ENCODE data around the gene ABCD3.

DNA sequence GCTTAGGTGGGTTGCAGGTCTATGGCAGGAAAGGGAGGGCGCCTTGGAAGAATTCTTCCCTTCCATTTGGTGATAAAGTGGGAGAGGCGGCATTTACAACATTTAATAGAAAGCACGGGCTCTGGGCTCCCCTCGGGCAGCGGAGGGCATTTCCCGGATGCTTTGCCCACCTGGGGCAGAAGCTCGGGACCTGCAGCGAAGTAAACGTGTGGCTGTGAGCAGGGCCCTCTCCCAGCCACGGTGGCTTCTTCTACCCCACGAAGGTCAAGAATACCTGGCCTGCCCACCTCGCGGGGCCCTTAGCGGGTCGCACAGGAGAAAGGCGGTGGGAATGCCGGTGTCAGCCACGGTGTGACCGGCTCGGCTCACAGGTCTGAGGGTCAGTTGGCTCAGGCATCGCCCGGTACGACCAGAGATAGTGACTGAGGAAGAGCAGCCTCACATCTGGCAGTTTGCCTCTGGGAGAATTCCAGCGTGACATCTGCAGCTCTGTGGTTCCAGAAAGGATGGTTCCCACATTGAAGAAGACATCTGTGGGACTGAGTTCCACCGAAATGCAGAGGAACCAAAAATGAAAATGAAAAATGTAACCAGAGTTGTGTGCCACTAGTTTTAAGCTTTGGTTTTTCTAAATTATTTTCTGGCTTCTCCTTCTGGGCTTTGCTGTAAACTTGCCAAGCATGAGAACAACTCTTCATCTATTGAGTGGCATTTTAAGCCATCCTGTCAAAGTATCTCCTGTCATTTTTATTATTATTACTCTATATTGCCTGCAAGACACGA lies 124.1 kb downstream of the ABCD3 start:
- TF ChIP-seq, protein P1, sequence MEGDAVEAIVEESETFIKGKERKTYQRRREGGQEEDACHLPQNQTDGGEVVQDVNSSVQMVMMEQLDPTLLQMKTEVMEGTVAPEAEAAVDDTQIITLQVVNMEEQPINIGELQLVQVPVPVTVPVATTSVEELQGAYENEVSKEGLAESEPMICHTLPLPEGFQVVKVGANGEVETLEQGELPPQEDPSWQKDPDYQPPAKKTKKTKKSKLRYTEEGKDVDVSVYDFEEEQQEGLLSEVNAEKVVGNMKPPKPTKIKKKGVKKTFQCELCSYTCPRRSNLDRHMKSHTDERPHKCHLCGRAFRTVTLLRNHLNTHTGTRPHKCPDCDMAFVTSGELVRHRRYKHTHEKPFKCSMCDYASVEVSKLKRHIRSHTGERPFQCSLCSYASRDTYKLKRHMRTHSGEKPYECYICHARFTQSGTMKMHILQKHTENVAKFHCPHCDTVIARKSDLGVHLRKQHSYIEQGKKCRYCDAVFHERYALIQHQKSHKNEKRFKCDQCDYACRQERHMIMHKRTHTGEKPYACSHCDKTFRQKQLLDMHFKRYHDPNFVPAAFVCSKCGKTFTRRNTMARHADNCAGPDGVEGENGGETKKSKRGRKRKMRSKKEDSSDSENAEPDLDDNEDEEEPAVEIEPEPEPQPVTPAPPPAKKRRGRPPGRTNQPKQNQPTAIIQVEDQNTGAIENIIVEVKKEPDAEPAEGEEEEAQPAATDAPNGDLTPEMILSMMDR (IDR thresholded peaks at IDR 0.05), result no peak
- TF ChIP-seq POLR2A (IDR thresholded peaks at IDR 0.05), result no peak

All from right lobe of liver (tissue), 4 donors.